ENCODE data around the gene PRRT1B.

PRRT1B gene

DNA sequence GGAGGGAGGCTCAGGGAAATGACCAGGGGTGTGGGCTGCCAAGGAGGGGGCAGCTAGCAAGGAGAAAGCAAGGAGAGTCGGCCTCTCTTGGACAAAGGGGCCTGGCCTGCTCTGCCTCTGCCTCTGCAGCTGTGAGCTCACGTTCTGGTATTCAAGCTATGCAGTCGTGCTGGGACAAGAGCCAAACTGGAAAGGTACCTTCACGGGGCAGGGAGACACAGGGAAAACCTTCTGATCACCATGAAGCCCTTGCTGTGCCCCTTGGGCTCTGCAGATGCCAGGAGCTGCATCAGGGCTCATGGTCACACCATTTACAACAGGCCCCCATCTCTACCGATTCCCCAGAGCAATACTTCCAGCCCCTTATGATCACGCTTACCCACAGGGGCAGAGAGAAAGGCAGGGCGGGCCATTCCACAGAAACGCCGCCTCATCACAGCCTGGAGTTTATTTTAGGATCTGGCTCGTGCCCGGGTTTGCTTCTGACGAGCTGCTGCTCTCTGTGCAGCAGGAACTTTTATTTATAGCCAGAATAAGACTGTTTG lies 63.2 kb downstream of the PRRT1B start:
- Histone ChIP-seq H3K4me1 (ENCODE audit: low read depth, poor library complexity, severe bottlenecking) (no peaks in the 10 kb centered on the region), H3K79me2 (ENCODE audit: insufficient read depth, low read depth) (no peaks in the 10 kb centered on the region), H4K20me1 (ENCODE audit: insufficient read depth) (no peaks in the 10 kb centered on the region), H2AFZ (ENCODE audit: low read depth) (no peak overlapping the region), H3K27me3 (ENCODE audit: insufficient read depth, low read depth) (no peaks in the 10 kb centered on the region), H3K4me3 (IDR thresholded peaks at IDR 0.05; ENCODE audit: insufficient read depth, low read depth, low read length) (no peak overlapping the region), H3K27ac (no peak overlapping the region), H3K36me3 (ENCODE audit: insufficient read depth) (no peaks in the 10 kb centered on the region; the same call in 1 of the 2 replicates), H3K9ac (no peak overlapping the region), H3K4me2 (no peak overlapping the region)
- TF ChIP-seq, protein P1, sequence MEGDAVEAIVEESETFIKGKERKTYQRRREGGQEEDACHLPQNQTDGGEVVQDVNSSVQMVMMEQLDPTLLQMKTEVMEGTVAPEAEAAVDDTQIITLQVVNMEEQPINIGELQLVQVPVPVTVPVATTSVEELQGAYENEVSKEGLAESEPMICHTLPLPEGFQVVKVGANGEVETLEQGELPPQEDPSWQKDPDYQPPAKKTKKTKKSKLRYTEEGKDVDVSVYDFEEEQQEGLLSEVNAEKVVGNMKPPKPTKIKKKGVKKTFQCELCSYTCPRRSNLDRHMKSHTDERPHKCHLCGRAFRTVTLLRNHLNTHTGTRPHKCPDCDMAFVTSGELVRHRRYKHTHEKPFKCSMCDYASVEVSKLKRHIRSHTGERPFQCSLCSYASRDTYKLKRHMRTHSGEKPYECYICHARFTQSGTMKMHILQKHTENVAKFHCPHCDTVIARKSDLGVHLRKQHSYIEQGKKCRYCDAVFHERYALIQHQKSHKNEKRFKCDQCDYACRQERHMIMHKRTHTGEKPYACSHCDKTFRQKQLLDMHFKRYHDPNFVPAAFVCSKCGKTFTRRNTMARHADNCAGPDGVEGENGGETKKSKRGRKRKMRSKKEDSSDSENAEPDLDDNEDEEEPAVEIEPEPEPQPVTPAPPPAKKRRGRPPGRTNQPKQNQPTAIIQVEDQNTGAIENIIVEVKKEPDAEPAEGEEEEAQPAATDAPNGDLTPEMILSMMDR (conservative IDR thresholded peaks at IDR 0.05; ENCODE audit: low read depth, low read length): no peak

All from KMS-11 (cell line).